ENCODE data around the gene PRMT1. TPM values are rescaled to one million over a fixed set of nuclear protein-coding genes. Genes with fewer than 3 reads are reported as not detected.

The PRMT1 gene
- total and polyA plus RNA-seq, 2 of the 13 experiments (the other 11 are each of a cell fraction or from before 2014, with no cell fraction given) = 324 to 374 TPM

- TF ChIP-seq FOXJ3 (CRISPR knock-in tag; IDR thresholded peaks at IDR 0.05; ENCODE audit: borderline replicate concordance) = peak; percentile 51; the same call in 1 of the 2 replicates
- TF ChIP-seq THYN1 (CRISPR knock-in tag; IDR thresholded peaks at IDR 0.05; ENCODE audit: borderline replicate concordance, low read depth) = no peak
- TF ChIP-seq PAX8 (CRISPR knock-in tag; IDR thresholded peaks at IDR 0.05; ENCODE audit: borderline replicate concordance) = no peak
- no peak for TF ChIP-seq ZNF577 (CRISPR knock-in tag; IDR thresholded peaks at IDR 0.05; ENCODE audit: borderline replicate concordance, low read depth)
- TF ChIP-seq, protein P1, sequence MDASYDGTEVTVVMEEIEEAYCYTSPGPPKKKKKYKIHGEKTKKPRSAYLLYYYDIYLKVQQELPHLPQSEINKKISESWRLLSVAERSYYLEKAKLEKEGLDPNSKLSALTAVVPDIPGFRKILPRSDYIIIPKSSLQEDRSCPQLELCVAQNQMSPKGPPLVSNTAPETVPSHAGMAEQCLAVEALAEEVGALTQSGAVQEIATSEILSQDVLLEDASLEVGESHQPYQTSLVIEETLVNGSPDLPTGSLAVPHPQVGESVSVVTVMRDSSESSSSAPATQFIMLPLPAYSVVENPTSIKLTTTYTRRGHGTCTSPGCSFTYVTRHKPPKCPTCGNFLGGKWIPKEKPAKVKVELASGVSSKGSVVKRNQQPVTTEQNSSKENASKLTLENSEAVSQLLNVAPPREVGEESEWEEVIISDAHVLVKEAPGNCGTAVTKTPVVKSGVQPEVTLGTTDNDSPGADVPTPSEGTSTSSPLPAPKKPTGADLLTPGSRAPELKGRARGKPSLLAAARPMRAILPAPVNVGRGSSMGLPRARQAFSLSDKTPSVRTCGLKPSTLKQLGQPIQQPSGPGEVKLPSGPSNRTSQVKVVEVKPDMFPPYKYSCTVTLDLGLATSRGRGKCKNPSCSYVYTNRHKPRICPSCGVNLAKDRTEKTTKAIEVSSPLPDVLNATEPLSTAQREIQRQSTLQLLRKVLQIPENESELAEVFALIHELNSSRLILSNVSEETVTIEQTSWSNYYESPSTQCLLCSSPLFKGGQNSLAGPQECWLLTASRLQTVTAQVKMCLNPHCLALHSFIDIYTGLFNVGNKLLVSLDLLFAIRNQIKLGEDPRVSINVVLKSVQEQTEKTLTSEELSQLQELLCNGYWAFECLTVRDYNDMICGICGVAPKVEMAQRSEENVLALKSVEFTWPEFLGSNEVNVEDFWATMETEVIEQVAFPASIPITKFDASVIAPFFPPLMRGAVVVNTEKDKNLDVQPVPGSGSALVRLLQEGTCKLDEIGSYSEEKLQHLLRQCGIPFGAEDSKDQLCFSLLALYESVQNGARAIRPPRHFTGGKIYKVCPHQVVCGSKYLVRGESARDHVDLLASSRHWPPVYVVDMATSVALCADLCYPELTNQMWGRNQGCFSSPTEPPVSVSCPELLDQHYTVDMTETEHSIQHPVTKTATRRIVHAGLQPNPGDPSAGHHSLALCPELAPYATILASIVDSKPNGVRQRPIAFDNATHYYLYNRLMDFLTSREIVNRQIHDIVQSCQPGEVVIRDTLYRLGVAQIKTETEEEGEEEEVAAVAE (CRISPR knock-in tag; IDR thresholded peaks at IDR 0.05; ENCODE audit: borderline replicate concordance) = 0 out of 2 replicates have a peak, but pooled peaks have one; percentile 17
- no peak for TF ChIP-seq GTF2F1 (IDR thresholded peaks at IDR 0.05; ENCODE audit: low read length)
- TF ChIP-seq DNMT3B (CRISPR knock-in tag; conservative IDR thresholded peaks at IDR 0.05) = no peak
- TF ChIP-seq ZNF335 (CRISPR knock-in tag; IDR thresholded peaks at IDR 0.05) = no peak
- TF ChIP-seq NBN (conservative IDR thresholded peaks at IDR 0.05) = no peak
- peak; percentile 57; the same call in 1 of the 2 replicates for TF ChIP-seq ZNF740 (CRISPR knock-in tag; IDR thresholded peaks at IDR 0.05)
- TF ChIP-seq HCFC1 (IDR thresholded peaks at IDR 0.05; ENCODE audit: low read depth, low read length) = no peak; the same call in 1 of the 2 replicates
- no peak for TF ChIP-seq ZFP62 (CRISPR knock-in tag; IDR thresholded peaks at IDR 0.05)
- no peak for TF ChIP-seq CSRNP1 (CRISPR knock-in tag; IDR thresholded peaks at IDR 0.05)
- peak in 1 of 2 experiments; percentile 5; a peak in 1 of 4 replicates for TF ChIP-seq EP300 (IDR thresholded peaks at IDR 0.05; ENCODE audit: low read depth in 2 of 2, low read length in 2 of 2)
- peak; percentile 62; the same call in 1 of the 2 replicates for TF ChIP-seq EP300 (CRISPR knock-in tag; IDR thresholded peaks at IDR 0.05; ENCODE audit: borderline replicate concordance)
- TF ChIP-seq, protein P2, sequence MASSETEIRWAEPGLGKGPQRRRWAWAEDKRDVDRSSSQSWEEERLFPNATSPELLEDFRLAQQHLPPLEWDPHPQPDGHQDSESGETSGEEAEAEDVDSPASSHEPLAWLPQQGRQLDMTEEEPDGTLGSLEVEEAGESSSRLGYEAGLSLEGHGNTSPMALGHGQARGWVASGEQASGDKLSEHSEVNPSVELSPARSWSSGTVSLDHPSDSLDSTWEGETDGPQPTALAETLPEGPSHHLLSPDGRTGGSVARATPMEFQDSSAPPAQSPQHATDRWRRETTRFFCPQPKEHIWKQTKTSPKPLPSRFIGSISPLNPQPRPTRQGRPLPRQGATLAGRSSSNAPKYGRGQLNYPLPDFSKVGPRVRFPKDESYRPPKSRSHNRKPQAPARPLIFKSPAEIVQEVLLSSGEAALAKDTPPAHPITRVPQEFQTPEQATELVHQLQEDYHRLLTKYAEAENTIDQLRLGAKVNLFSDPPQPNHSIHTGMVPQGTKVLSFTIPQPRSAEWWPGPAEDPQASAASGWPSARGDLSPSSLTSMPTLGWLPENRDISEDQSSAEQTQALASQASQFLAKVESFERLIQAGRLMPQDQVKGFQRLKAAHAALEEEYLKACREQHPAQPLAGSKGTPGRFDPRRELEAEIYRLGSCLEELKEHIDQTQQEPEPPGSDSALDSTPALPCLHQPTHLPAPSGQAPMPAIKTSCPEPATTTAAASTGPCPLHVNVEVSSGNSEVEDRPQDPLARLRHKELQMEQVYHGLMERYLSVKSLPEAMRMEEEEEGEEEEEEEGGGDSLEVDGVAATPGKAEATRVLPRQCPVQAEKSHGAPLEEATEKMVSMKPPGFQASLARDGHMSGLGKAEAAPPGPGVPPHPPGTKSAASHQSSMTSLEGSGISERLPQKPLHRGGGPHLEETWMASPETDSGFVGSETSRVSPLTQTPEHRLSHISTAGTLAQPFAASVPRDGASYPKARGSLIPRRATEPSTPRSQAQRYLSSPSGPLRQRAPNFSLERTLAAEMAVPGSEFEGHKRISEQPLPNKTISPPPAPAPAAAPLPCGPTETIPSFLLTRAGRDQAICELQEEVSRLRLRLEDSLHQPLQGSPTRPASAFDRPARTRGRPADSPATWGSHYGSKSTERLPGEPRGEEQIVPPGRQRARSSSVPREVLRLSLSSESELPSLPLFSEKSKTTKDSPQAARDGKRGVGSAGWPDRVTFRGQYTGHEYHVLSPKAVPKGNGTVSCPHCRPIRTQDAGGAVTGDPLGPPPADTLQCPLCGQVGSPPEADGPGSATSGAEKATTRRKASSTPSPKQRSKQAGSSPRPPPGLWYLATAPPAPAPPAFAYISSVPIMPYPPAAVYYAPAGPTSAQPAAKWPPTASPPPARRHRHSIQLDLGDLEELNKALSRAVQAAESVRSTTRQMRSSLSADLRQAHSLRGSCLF (CRISPR knock-in tag; IDR thresholded peaks at IDR 0.05; ENCODE audit: borderline replicate concordance) = no peak
Measured at GRCh38 chr19:49672131-49672919, 4.7 kb upstream of the PRMT1 start (continued).

Data from HepG2 (cell line).